Measurements from ENCODE around the gene NUDT2.
"Not testable (repeated sequence)": the region's sequence is repeated elsewhere in the genome, so short reads cannot be mapped to it uniquely, and the experiment has no call there.

Gene NUDT2

GRCh38 chr9:34328987-34329832, at the start of gene NUDT2, which contains the start of gene KIF24:
Gene NUDT2 (plus strand): TSS chr9:34329569. CDS start chr9:34339040, 9,471 bp downstream.
Gene KIF24 (minus strand): TSS chr9:34329268. CDS start chr9:34311346, 17,922 bp downstream.
- DNase-seq (ENCODE audit: low read depth in 2 of 2) = peak; percentile 88 to 91

GRCh38 chr9:34282096-34282495, 47.3 kb upstream of the NUDT2 start:
- DNase-seq (ENCODE audit: low read depth in 2 of 2) = no peak

DNA sequence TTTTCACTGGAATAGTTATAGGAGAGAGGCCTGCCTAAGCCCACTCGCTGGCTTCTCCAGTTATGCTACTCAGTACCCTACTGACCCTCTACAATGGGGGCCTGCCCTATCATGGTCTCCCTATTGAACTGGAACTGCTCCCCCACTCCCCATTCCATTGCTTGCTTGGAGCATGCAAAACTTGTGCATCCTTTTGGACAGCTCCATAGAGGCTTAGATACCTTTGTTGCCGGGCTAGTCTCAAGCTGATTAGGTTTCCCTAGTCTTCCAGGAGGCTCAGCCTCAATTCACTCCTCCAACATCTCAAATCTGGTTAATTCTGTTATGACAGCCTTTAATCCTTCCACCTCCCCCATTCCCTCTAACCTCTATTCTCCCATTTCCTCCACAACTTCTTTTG, 40.2 kb upstream of the NUDT2 start:
- no peak for DNase-seq (ENCODE audit: low read depth in 2 of 2)

DNA sequence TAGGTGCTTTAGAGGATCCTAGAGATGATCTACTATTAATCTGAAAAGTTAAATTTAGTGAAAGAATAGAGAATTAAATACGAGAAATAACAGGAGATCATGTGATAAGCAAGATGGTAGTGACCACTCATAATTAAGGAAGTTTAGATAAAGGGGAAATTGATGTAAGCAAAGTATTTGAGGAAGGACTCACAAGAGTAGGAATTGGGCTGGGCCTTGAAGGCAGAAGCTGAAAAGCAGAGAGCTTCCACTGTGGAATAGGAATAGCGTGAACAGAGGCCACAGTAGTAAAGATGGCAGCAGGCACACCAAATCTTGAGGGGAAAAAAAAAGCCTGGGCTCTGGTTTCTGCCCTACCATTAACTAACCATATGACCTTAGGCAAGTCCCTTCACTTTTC, 38.3 kb upstream of the NUDT2 start:
- no peak for DNase-seq (ENCODE audit: low read depth in 2 of 2)

DNA sequence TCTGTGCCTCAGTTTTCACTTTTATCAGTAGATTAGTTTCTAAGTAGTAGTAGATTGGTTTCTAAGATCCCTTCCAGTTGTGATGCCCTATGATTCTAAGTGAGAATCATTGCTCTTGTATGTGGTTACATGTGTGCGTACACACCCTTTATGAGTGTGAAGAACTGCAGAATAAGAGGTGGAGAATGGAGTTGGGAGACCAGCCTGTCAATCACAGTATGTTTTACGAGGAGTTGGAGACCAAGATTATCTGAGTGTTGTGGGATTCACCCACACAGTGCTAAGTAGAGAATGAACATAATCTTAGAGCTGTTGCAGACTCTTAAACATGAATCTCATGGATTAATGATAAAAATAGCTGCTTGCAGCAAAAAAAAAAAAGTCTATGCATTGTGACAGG, 37.9 kb upstream of the NUDT2 start:
- no peak for DNase-seq (ENCODE audit: low read depth in 2 of 2)

DNA sequence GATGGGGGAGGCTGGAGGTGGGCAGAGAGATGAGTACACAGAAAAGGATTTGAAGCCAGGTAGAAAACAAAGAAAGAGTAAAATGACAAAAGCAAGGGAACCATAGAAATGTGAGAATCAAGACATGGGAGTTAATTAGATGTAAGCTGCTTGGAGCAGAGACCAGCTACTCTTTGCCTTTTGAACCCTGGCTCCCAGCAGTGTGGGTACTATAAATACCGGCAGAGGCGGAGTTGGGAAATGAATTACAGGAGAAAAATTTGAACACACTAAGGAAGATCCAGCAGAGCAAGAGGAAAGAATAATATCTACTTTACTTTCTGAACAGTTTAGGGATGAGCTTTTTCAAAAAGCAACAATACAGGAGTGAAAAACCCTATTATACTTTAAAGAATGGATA, 36.8 kb upstream of the NUDT2 start:
- DNase-seq (ENCODE audit: low read depth in 2 of 2) = no peak

DNA sequence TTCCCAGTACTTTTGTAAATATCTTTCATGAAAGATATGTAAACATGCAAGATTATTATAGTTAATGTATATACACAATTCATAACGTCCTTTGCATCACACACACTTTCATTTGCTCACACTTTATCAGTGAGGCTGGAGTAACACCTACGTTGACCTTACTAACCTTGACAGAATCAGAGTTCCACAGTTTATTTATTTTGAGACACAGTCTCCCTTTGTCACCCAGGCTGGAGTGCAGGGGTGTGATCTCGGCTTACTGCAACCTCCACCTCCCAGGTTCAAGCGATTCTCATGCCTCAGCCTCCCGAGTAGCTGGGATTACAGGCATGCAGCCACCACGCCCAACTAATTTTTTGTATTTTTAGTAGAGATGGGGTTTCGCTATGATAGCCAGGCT, 28.3 kb upstream of the NUDT2 start:
- not testable (repeated sequence) for DNase-seq (ENCODE audit: low read depth in 2 of 2)

- not testable (repeated sequence) for DNase-seq (ENCODE audit: low read depth in 2 of 2)
These were observed 21.1 kb upstream of the NUDT2 start for GRCh38 chr9:34308316-34308715.

GRCh38 chr9:34310215-34310614, 19.2 kb upstream of the NUDT2 start:
- DNase-seq (ENCODE audit: low read depth in 2 of 2) = no peak

DNA sequence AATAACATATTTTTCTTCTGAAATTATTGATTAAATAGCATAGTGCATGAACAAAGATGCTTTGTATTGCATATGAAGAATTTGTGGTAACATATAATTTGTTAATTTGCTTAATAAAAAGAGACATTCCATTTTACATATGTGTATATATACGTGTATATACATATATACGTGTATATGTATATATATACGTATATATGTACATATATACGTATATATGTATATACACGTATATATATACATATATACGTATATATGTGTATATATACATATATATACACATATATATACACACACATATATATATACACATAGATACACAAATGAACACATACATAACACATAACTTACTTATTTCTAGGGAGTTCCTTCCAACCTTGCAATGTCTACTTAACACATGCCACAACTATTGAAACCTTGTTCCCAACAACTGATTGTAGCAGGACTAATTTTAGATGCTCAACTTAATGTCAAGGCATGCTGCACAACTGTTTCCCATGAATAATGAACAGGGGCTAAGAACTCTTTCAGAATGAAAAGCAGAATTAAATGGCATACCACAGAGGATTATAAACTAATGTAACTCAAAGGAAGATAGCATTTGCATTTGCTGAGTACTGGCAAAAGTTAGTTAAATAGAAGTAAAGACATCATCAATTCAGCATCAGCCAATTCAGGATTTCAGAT, 17.7 kb upstream of the NUDT2 start:
- no peak for DNase-seq (ENCODE audit: low read depth in 2 of 2)

- DNase-seq (ENCODE audit: low read depth in 2 of 2) = no peak
These were observed 11.9 kb upstream of the NUDT2 start for GRCh38 chr9:34317436-34317835.

GRCh38 chr9:34318163-34318790, 11.1 kb upstream of the NUDT2 start:
- DNase-seq (ENCODE audit: low read depth in 2 of 2) = no peak

- no peak for DNase-seq (ENCODE audit: low read depth in 2 of 2)
These were observed 7.9 kb upstream of the NUDT2 start for GRCh38 chr9:34321451-34321850.

- DNase-seq (ENCODE audit: low read depth in 2 of 2) = no peak
These were observed 6.3 kb upstream of the NUDT2 start for GRCh38 chr9:34322899-34323591.

GRCh38 chr9:34326690-34327089, 2.7 kb upstream of the NUDT2 start:
- DNase-seq (ENCODE audit: low read depth in 2 of 2) = no peak

DNA sequence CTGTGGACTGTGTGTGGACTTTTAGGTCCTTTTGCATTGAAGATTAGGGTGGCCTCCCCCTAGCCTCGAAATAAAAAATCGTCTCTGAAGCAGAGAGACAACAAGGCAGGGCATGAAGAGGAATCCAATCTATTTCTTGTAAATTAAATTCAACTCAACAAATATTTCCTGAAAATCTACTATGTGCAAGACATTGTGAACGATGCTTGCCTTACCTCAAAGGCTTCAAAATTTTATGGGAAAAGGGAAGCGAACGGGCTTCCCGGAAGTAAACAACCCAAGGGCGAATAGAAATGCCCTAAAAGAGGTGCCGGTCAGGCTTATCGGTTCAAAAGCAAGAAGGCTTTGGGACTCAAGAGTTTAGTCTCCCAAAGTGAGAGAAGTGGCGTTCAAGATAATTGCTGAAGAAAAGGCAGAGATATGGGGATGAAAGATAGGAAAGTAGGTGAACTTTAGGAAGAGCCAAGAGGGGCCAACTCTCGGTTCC, 826 bp upstream of the NUDT2 start:
- no peak for DNase-seq (ENCODE audit: low read depth in 2 of 2)

DNA sequence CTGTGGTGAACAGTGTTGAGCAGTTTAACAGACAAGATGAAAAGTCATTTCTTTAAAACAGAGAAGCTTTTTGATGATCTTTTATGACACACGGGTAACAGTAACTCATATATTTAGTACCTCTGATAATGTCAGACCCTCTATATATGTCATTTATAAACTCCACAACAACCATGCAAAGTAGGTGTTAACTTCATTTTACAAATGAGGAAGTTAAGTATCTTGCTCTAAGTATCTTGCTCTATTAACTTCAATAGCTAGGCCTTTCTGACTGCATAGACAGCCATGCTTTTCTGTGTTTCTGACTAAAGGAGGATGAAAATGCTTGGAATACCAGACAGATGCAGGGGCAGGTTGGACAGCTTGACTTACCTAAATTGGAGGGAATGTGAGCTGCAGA, 1.8 kb downstream of the NUDT2 start:
- DNase-seq (ENCODE audit: low read depth in 2 of 2) = no peak

DNA sequence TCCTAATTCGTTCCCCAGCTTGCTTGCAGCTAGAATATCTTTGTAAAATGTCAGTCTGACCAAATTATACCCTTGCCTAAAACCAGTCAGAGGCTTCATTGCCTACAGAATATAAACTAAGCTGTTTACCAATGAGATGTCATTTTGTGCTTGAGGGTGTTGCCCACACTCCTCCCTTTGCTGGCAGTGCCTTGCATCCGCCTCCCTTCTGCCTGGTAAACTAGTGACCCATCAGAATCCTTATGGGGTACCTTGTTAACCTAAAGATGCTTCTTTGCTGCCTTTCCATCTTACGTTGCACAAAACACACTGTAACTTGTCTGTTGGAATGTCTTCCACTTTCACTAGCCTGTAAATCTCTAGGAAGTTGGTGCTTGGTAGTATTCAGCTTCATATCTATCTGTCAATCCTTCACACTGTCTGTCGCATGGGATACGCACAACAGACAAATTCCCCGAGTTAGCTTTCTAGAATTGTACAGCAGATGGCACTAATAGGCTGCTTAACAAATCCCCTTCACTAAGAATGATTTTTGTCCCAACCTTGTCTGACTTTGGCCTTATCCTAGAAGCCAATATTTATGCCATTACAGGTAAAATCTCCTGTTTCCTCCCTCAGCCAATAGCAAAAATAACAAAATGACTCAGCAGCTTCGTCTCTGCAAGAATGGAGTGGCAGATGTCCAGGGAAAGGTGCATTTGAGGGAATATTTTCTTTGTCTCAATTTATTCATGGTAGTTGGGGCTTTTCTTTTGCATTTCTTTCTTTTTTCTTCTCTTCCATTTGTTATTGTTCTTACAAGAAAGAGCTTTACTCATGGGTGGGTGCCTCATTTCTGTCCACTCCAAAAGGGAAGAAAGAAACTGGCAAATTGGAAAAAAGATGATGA, 3.0 kb downstream of the NUDT2 start:
- no peak for DNase-seq (ENCODE audit: low read depth in 2 of 2)

DNA sequence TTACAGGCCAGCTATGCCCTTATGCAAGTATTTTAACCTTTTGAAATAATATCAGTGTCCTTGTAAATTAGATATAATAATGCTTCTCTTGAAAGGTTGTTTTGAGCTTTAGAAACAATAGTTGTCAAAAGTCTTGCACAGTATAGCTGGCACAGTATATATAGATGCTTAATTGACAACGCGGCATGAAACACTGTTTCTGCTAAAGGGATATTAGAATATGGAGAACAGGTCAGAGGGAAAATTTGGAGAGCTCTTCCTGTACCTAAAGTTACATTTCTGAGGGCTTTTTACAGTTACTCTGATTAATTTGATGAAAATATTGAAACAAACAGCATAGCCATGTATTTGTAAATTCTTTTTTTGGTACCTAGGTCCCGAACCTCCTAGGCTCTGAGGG, 4.5 kb downstream of the NUDT2 start:
- DNase-seq (ENCODE audit: low read depth in 2 of 2) = no peak

DNA sequence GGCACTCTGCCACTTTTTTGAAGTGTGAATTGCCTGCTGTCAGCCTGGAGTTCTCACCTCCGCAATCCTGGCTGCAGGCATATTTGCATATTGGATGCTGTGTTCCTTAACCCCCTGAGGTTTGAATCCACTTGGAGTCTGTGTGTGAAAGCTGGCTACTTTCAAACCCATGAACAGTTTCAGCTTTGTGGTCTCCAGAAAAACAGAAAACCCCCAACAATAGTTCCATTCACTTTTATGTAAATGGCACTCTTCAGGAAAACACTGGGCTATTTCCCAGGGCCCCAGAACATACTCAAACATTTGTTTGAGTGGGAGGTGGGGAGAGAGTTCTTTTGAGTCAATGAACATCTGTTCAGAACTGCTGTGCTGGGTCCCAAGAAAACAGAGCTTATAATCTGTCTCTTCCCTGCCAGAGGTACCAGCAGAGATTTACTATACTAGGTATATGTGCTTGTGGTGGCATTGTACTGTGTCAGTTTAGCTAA, 5.0 kb downstream of the NUDT2 start:
- no peak for DNase-seq (ENCODE audit: low read depth in 2 of 2)

DNA sequence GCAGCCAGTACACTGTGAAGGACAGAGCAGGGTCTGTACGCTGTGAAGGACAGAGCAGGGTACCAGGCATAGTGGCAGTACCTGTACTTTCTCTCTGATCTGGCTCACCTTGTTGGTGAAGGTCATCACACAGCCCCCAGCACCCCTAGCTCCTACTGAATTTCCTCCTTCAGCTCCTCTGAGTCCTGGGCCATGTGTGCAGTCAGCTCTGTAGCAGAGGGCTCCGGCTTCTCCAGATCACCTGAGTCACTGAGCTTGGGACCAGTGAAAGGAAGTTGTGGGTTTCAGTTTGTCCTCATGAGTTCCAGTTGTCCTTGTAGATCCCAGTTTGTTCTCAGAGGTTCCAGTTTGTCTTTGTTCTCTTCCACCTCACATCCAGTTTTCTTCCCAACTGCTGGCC, 5.5 kb downstream of the NUDT2 start:
- no peak for DNase-seq (ENCODE audit: low read depth in 2 of 2)

All from activated CD4-positive, alpha-beta T cell treated with anti-CD3 and anti-CD28 coated beads for 24 hours (primary cell).